RCC 7860 (cell line): ENCODE results near the gene SRSF2.
"Not testable (repeated sequence)": the region's sequence is repeated elsewhere in the genome, so short reads cannot be mapped to it uniquely, and the experiment has no call there.

Experiments used
- DNase-seq: peaks from one replicate; pipeline ENCODE4 v3.0.0-alpha.2; 2015; ENCODE audit warnings: low spot score
- FAIRE-seq: peaks from 2 replicates; lab custom pipeline; 2012; peaks lifted over from hg19 to GRCh38; lab: Jason Lieb, UNC

SRSF2 gene

DNA sequence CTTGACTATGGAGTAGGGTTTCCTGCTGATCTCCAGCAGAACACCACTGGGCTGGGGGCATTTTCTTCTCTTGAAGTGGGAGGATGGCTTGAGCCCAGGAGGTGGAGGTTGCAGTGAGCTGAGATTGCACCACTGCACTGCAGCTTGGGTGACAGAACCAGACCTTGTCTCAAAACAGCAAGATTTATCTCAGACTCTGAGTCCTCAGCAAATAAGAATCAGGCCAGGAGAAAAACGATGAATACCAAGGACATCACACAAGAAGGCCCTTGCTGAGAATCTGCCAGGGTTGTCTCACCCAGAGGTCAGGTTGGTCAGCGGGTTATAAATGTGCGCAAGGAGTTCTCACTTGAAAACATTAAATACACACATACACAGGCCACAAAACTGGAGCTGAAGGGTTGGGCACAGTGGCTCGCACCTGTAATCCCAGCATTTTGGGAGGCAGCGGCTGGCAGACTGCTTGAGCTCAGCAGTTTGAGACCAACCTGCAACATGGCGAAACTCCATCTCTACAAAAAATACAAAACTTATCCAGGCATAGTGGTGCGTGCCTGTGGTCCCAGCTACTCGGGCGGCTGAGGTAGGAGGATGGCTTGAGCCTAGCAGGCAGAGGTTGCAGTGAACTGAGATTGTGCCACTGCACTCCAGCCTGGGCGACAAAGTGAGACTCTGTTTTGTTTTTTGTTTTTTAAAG, 34.0 kb downstream of the SRSF2 start:
- FAIRE-seq (no peak), DNase-seq (no peak)

GRCh38 chr17:76702076-76702475, 35.1 kb downstream of the SRSF2 start:
- no peak for DNase-seq
- no peak for FAIRE-seq

DNA sequence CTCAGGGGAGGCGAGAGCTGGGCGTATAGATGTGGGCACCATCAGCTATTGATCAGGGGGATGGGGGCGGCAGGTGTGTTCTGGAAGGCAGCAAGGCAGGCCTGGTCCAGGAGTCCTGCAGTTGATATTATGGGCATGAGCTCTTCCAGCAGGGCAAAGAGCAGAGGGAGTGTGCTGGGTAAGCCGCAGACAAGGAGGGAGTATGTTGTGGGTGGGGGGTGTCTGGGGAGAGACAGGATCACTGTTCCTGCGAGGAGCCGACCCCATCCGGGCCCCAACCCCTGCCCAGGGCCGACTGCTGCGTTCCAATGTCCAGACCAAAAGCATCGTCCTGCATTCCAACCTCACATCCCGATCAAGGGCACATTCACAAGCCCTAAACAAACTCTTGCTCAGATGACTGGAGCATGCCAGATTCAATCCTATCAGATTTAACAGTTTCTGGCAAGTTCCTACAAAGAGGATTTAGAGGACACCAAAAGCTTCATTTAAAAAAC, 35.6 kb downstream of the SRSF2 start:
- no peak for FAIRE-seq
- DNase-seq: no peak

DNA sequence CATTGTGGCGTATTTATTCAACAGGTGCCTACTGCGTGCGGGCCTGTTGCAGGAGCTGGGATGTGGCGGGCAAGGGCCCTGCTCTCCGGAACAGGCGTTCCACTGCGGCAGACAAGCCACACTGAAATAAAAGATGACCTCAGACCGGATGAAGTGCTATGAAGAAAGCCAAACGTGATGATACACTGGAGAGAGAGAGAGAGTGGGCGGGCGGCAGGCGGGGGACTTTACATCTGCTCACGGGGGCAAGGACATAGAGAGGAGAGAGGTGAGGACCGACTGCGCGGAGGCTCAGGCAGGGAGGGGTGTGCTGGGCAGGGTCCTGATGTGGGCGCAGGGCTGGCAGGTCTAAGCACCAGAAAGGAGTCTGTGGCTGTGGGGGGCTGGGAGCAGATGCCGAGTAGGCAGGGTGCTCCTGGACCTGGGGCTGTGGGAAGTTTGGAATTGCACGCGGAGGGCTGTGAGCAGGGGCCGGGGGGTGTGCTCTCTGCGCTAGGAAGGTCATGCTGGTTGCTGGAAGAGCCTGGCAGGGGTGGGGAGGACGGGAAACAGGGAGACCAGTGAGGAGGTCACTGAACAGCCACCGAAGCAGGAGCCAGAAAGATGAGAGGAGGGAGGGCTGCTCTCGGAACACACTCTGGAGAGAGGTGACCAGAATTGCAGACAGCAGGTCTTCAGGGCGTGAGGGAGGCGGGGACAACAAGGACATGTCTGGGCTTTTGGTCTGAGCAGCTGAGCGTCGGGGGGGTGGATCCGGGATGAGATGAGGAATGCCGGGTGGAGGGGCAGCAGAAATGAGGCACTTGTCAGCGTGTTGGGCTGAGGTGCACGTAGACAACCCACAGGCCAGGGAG, 36.3 kb downstream of the SRSF2 start:
- FAIRE-seq (no peak), DNase-seq (no peak)

DNA sequence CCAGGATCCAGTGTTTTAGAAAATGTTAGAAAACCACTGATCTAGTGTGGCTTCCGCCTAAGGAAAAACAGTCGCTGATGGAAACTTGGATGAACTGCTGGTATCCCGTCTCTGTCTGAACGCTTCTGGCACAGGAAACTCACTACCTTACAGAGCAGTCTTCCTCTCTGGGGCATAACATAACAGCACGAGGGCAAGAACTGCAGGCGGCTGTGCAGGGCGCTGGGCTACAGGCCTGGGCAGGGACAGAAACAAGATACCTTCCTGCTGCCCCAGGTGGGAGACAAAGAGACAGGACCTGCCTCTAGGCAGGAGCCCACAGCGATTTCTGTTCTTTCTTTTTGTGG, 36.9 kb downstream of the SRSF2 start:
- no peak for FAIRE-seq
- no peak for DNase-seq

DNA sequence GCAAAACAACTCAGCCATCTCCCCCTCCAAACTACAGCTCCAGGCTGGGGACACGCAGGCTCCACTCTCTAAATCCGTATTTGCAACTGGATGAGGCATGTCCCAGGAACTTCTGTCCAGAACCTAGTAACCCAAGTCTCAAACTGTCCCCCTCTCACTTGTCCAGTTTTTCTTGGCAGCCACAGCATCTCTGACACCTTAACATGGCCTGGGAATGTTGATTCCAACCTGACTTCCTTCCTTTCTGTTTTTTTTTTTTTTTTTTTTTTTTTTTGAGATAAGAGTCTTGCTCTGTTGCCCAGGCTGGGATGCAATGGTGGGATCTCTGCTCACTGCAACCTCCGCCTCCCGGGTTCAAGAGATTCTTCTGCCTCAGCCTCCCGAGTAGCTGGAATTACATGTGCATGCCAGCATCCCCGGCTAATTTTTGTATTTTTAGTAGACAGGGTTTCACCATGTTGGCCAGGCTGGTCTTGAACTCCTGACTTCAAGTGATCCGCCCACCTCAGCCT, 38.6 kb downstream of the SRSF2 start:
- not testable (repeated sequence) for DNase-seq, FAIRE-seq

DNA sequence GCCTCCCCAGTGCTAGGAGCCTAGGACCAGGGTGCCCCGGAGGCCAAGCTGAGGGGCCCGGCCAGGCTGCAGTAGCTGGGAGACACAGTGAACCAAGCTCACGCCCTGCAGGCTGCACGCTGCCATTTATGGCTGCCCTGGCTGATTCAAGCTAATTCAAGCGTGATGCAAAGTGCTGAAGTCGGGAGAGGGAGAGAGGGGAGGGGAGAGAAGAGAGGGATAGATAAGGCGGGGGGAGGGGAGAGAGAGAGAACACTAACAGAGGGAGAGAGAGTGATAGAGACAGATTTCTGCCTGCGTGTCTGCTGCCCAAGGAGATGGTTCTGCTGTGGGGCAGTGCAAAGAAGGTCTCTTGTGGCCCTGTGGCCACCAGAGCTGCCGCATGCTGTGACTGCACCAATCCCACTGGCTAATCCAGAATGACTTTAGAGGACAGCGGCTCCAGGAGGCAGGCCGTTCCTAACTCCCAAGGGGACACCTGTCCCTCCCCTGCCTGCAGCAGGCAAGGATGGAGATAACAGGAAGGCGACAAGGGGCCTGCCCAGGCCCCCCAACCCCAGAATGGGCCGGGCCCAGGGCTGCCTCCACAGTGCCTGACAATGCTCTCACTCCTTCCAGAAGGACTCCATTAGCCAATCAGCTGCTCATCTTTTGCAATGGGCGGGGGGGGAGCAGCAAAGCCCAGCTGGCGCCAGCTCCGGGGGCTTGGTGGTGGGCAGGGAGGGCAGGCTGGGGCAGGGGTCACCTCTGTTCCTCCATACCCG, 39.2 kb downstream of the SRSF2 start:
- FAIRE-seq (peak; percentile 58), DNase-seq (peak; percentile 59)

- no peak for FAIRE-seq
- DNase-seq: no peak
These were observed 40.1 kb downstream of the SRSF2 start for GRCh38 chr17:76696763-76697701.

DNA sequence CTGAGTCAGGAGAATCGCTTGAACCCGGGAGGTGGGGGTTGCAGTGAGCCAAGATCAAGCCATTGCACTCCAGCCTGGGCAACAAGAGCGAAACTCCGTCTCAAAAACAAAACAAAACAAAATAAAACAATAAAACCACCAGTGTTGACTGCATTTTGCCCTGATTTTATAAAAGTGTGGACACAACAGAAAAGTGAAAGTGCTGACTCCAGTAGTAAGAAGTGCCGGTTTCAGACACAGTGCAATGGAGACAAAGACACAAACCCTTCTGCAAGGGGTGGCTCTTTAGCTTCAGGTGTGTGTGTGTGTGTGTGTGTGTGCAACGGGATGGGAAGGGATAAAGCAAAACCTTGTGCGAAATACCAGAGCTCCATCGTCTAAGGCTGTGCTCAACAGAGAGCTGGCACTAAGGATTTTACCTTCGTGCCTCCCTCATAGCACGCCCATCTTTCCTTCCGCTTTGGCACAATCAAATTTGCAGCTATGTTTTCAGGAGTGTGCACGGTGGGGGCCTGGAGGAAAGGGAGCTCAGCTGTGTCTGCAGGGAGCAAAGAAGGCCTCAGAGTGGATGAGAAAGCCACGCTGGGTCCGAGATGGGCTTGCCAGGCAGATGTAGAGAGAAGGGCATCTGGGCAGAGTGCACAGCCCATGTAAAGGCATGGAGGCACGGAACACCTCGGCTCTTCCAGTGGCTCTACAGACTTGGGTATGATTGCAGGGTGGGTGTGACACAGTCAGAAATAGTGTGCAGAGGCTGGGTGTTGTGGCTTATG, 41.9 kb downstream of the SRSF2 start:
- DNase-seq: no peak
- no peak for FAIRE-seq

GRCh38 chr17:76691379-76692191, 45.5 kb downstream of the SRSF2 start:
- DNase-seq: no peak
- no peak for FAIRE-seq

- DNase-seq (no peak), FAIRE-seq (no peak)
These were observed 46.4 kb downstream of the SRSF2 start for GRCh38 chr17:76690596-76691280.

GRCh38 chr17:76689859-76690258, 47.3 kb downstream of the SRSF2 start:
- FAIRE-seq (no peak), DNase-seq (no peak)

GRCh38 chr17:76688165-76688622, 48.9 kb downstream of the SRSF2 start:
- DNase-seq: no peak
- no peak for FAIRE-seq

DNA sequence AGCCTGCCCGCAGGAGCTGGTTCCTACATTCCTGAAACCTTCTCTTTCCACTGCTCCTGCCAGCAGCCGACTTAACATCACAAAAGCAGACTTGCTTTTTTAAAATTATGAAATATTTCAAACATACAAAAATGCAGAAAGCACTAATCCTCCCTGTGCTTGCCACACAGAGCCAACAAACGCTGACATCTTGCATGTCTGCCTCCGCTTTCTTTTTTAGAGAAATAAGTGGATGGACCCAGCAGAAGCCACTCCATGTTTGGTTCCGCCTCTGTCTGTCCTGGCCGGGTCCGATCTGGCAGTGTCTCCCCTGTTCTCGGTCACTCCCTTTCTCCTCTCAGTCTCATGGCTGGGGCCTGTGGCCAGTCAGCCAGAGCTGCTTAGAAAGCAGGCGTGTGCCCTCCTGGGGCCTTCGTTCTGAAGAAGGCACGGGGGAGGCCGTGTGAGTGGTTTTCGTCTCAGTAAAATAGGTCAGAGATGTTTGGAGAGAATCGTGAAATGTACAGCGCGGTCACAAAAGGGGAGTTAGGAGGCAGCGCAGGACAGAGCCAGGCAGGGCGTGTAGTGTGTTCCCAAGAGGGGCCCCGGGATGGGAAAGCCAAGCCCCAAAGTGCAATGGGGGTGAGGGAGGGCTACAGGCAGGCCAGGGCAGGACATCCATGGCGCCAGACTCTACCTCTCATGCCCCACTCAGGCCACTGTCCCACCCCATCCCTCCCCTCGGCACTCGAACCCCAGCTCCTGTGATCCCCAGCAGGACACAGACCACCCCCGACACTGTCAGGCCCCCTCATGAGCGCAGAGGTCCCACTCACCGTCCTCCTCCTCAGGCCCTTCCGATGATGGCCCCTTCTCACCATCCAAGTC, 49.6 kb downstream of the SRSF2 start:
- DNase-seq (no peak), FAIRE-seq (no peak)

DNA sequence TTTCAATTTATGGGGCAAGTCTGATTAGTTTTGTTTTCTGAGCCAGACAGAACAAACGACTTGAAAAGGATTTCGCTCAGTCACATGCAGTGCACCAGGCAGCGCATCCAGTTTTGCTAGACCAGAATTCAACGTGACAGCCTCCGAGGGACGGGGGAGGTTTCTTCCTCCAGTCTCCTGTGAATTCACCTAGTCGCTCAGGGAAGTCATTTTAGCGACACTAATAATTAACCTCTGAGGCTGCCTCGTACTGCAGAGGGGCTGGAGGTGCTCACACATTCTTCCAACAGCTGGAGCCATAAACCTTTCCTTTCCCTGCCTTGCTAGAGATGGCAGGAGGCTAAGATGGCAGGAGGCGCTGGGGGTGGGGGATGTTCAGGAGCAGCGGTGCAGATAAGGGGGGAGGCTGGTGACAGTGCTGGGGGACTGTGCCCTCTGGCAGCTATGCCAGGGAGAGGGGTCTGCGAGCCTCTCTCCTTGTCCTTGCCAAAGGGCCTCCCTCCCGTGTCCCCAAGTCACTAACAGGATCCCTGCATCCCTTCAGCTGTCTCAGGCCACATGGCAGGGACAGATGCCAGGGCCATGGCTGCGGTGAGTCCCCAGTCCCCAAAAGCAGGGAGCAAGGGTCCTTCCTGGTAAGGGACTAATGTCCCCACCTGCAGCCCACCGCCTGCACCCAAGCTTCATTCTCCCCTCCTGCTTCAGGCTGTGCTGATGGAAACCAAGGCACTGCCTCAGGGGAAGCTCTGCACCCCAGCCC, 50.4 kb downstream of the SRSF2 start:
- DNase-seq (no peak), FAIRE-seq (no peak)

DNA sequence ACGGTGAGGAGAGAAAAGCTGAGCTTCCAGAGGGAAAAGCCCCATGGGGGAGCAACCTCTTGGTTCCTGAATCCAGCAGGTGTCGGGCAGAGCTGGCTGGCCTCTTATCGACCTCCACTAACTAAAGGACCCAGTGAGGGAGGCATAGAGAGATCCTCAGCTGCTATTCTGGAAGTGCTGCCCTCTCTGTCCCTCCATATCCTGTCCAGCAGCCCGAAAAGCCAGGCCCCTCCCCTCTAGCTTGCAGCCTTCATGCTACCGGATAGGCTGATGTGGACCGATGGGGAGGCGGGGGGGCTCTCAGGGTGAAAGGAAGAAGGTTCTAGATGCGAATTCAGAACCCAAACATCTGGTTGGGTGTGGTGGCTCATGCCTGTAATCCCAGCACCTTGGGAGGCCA, 51.3 kb downstream of the SRSF2 start:
- no peak for FAIRE-seq
- DNase-seq: no peak
